HepG2 (cell line): Measurements from ENCODE around the gene AGO4. TPM values are rescaled to one million over a fixed set of nuclear protein-coding genes. Genes with fewer than 3 reads are reported as not detected.

Experiments
- EED ChIP-seq: sonication (generic); formaldehyde crosslinking; IDR thresholded peaks from 2 replicates; pipeline ENCODE4 v1.5.0; 2020; ENCODE audit warnings: mild to moderate bottlenecking, missing genetic modification reagents
- ETS1 ChIP-seq: sonication (generic); formaldehyde crosslinking; IDR thresholded peaks from 2 replicates; pipeline ENCODE4 v1.4.0; 2020; ENCODE audit warnings: missing genetic modification reagents
- FOXM1 ChIP-seq: sonication (generic); formaldehyde crosslinking; IDR thresholded peaks from 2 replicates; pipeline ENCODE4 v1.5.0; 2020; ENCODE audit warnings: missing genetic modification reagents
- HINFP ChIP-seq: sonication (generic); formaldehyde crosslinking; IDR thresholded peaks from 2 replicates; pipeline ENCODE4 v1.4.0; 2020; ENCODE audit warnings: low read depth, mild to moderate bottlenecking, missing genetic modification reagents
- HOMEZ ChIP-seq: IDR thresholded peaks from 2 replicates; pipeline ENCODE4 v1.6.1; 2016; ENCODE audit warnings: low read depth
- JUNB ChIP-seq: sonication (generic); formaldehyde crosslinking; IDR thresholded peaks from 2 replicates; pipeline ENCODE4 v1.8.0; 2022; ENCODE audit warnings: missing genetic modification reagents, mild to moderate bottlenecking, borderline replicate concordance
- KAT7 ChIP-seq: IDR thresholded peaks from 2 replicates; pipeline ENCODE4 v1.6.1; 2018; ENCODE audit warnings: borderline replicate concordance, missing compliant biosample characterization
- SCMH1 ChIP-seq: sonication (generic); formaldehyde crosslinking; IDR thresholded peaks from 2 replicates; pipeline ENCODE4 v1.9.0; 2021; ENCODE audit warnings: missing genetic modification reagents, mild to moderate bottlenecking, borderline replicate concordance
- SMARCE1 ChIP-seq: fragments of 450-650 bp; IDR thresholded peaks from 2 replicates; pipeline ENCODE4 v1.6.1; 2017; ENCODE audit warnings: borderline replicate concordance
- THAP7 ChIP-seq: sonication (generic); formaldehyde crosslinking; IDR thresholded peaks from 2 replicates; pipeline ENCODE4 v1.8.1; 2023; ENCODE audit warnings: mild to moderate bottlenecking, missing genetic modification reagents
- YEATS4 ChIP-seq: sonication (generic); formaldehyde crosslinking; IDR thresholded peaks from 2 replicates; pipeline ENCODE4 v1.4.0; 2020; ENCODE audit warnings: missing genetic modification reagents, borderline replicate concordance
- ZBTB2 ChIP-seq: sonication (generic); formaldehyde crosslinking; IDR thresholded peaks from 2 replicates; pipeline ENCODE4 v1.8.0; 2022; ENCODE audit warnings: low read depth, missing genetic modification reagents
- ZNF407 ChIP-seq: sonication (generic); formaldehyde crosslinking; IDR thresholded peaks from one replicate; pipeline ENCODE4 v1.5.1; 2020; ENCODE audit warnings: mild to moderate bottlenecking, missing genetic modification reagents; ENCODE audit errors: not compliant biosample characterization
- polyA plus RNA-seq, 8 experiments: library from polyadenylated mRNA; depleted of rRNA in 3 of 8; stranded (reverse) in 7 of 8; unstranded in 1 of 8; fragments of >200 nt; fragmentation: Illumina TruSeq in 4 of 8; extraction: Trizol in 4 of 8; gene quantifications; 2 replicates each; pipeline versions ENCODE4 v1.2.1 to v1.2.3, GENCODE V29; 2011 to 2016; ENCODE audit warnings: low read depth in 4 of 8, missing spikeins in 1 of 8, mixed read lengths in 1 of 8; ENCODE audit not compliant: insufficient read depth in 1 of 8
- total RNA-seq, 5 experiments: library from RNA; depleted of rRNA; stranded (reverse); fragments of >200 nt; fragmentation: Illumina TruSeq; extraction: Trizol; gene quantifications; 2 replicates each; pipeline ENCODE4 v1.2.3, GENCODE V29; 2016; ENCODE audit warnings: low read depth in 1 of 5

The AGO4 gene
- total and polyA plus RNA-seq, 2 of the 13 experiments (the other 11 are each of a cell fraction or from before 2014, with no cell fraction given): 6.0 to 13.8 TPM

- TF ChIP-seq ZNF407 (CRISPR knock-in tag) (no peak), ZBTB2 (CRISPR knock-in tag) (no peak), HINFP (CRISPR knock-in tag) (no peak), HOMEZ (CRISPR knock-in tag) (no peak), FOXM1 (CRISPR knock-in tag) (no peak), EED (no peak), KAT7 (CRISPR knock-in tag) (no peak), YEATS4 (CRISPR knock-in tag) (no peak; the same call in 1 of the 2 replicates), ETS1 (CRISPR knock-in tag) (no peak), THAP7 (no peak), JUNB (no peak), SMARCE1 (no peak), SCMH1 (no peak)
Measured at GRCh38 chr1:35807614-35808449, at the start of gene AGO4 (continued).
